Measurements from ENCODE around the gene CDH12. TPM values are rescaled to one million over a fixed set of nuclear protein-coding genes. Genes with fewer than 3 reads are reported as not detected.

CDH12 gene
- total RNA-seq, 1 experiment from 2014 or later = not detected

- no peaks in the 10 kb centered on the region for H3K9me3 ChIP-seq (replicated peaks)
- H3K27me3 ChIP-seq (replicated peaks) = no peaks in the 10 kb centered on the region
- H3K36me3 ChIP-seq = no peaks in the 10 kb centered on the region
- H3K4me3 ChIP-seq = no peak overlapping the region
- H3K27ac ChIP-seq = no peak overlapping the region
- H3K4me1 ChIP-seq (replicated peaks) = no peaks in the 10 kb centered on the region
- DNase-seq (ENCODE audit: low read depth in 1 of 2, low spot score in 2 of 2) = no peak
Observed at GRCh38 chr5:21910731-21911130, 942.4 kb downstream of the CDH12 start.

GRCh38 chr5:21895766-21896350 lies 957.3 kb downstream of the CDH12 start:
- no peaks in the 10 kb centered on the region for H3K9me3 ChIP-seq (replicated peaks)
- no peaks in the 10 kb centered on the region for H3K36me3 ChIP-seq
- H3K4me1 ChIP-seq (replicated peaks) = no peaks in the 10 kb centered on the region
- no peak for DNase-seq (ENCODE audit: low read depth in 1 of 2, low spot score in 2 of 2)
- H3K27me3 ChIP-seq (replicated peaks) = no peaks in the 10 kb centered on the region
- H3K4me3 ChIP-seq = no peak overlapping the region
- no peak overlapping the region for H3K27ac ChIP-seq

- no peaks in the 10 kb centered on the region for H3K9me3 ChIP-seq (replicated peaks)
- no peaks in the 10 kb centered on the region for H3K4me1 ChIP-seq (replicated peaks)
- DNase-seq (ENCODE audit: low read depth in 1 of 2, low spot score in 2 of 2) = no peak
- H3K36me3 ChIP-seq = no peaks in the 10 kb centered on the region
- no peaks in the 10 kb centered on the region for H3K27me3 ChIP-seq (replicated peaks)
- H3K27ac ChIP-seq = no peak overlapping the region
- H3K4me3 ChIP-seq = no peak overlapping the region
Observed at GRCh38 chr5:21893161-21893560, 960.0 kb downstream of the CDH12 start.

GRCh38 chr5:21889581-21889980 lies 963.6 kb downstream of the CDH12 start:
- Histone ChIP-seq H3K27me3 (replicated peaks) (no peaks in the 10 kb centered on the region), H3K9me3 (replicated peaks) (no peaks in the 10 kb centered on the region), H3K4me1 (replicated peaks) (no peaks in the 10 kb centered on the region), H3K4me3 (no peak overlapping the region), H3K36me3 (no peaks in the 10 kb centered on the region), H3K27ac (no peak overlapping the region)
- DNase-seq (ENCODE audit: low read depth in 1 of 2, low spot score in 2 of 2) = no peak

GRCh38 chr5:21882074-21882745 lies 970.9 kb downstream of the CDH12 start:
- Histone ChIP-seq H3K4me3 (no peak overlapping the region), H3K4me1 (replicated peaks) (no peaks in the 10 kb centered on the region), H3K27me3 (replicated peaks) (no peaks in the 10 kb centered on the region), H3K27ac (no peak overlapping the region), H3K9me3 (replicated peaks) (no peaks in the 10 kb centered on the region), H3K36me3 (no peaks in the 10 kb centered on the region)
- no peak for DNase-seq (ENCODE audit: low read depth in 1 of 2, low spot score in 2 of 2)

GRCh38 chr5:21880164-21880563 lies 973.0 kb downstream of the CDH12 start:
- H3K27me3 ChIP-seq (replicated peaks) = no peaks in the 10 kb centered on the region
- H3K27ac ChIP-seq = no peak overlapping the region
- no peaks in the 10 kb centered on the region for H3K36me3 ChIP-seq
- DNase-seq (ENCODE audit: low read depth in 1 of 2, low spot score in 2 of 2) = no peak
- H3K4me3 ChIP-seq = no peak overlapping the region
- no peaks in the 10 kb centered on the region for H3K4me1 ChIP-seq (replicated peaks)
- H3K9me3 ChIP-seq (replicated peaks) = no peaks in the 10 kb centered on the region

- H3K4me1 ChIP-seq (replicated peaks) = no peaks in the 10 kb centered on the region
- DNase-seq (ENCODE audit: low read depth in 1 of 2, low spot score in 2 of 2) = no peak
- H3K27ac ChIP-seq = no peak overlapping the region
- H3K27me3 ChIP-seq (replicated peaks) = 0 out of 2 replicates have a peak, but pooled peaks cover 3% of the 10 kb centered on the region
- H3K36me3 ChIP-seq = no peaks in the 10 kb centered on the region
- H3K4me3 ChIP-seq = no peak overlapping the region
- no peaks in the 10 kb centered on the region for H3K9me3 ChIP-seq (replicated peaks)
Observed at GRCh38 chr5:21862986-21863385, 990.2 kb downstream of the CDH12 start.

GRCh38 chr5:21858441-21858840 lies 994.7 kb downstream of the CDH12 start:
- Histone ChIP-seq H3K9me3 (replicated peaks) (no peaks in the 10 kb centered on the region), H3K36me3 (no peaks in the 10 kb centered on the region), H3K27ac (no peak overlapping the region), H3K4me1 (replicated peaks) (no peaks in the 10 kb centered on the region), H3K27me3 (replicated peaks) (0 out of 2 replicates have a peak, but pooled peaks cover 3% of the 10 kb centered on the region), H3K4me3 (no peak overlapping the region)
- no peak for DNase-seq (ENCODE audit: low read depth in 1 of 2, low spot score in 2 of 2)

GRCh38 chr5:21856987-21857386 lies 996.2 kb downstream of the CDH12 start:
- Histone ChIP-seq H3K4me3 (no peak overlapping the region), H3K9me3 (replicated peaks) (no peaks in the 10 kb centered on the region), H3K36me3 (no peaks in the 10 kb centered on the region), H3K27me3 (replicated peaks) (0 out of 2 replicates have a peak, but pooled peaks cover 1% of the 10 kb centered on the region), H3K4me1 (replicated peaks) (no peaks in the 10 kb centered on the region), H3K27ac (no peak overlapping the region)
- DNase-seq (ENCODE audit: low read depth in 1 of 2, low spot score in 2 of 2) = no peak

GRCh38 chr5:21847300-21847699 lies 1005.8 kb downstream of the CDH12 start:
- Histone ChIP-seq H3K27ac (no peak overlapping the region), H3K27me3 (replicated peaks) (no peaks in the 10 kb centered on the region), H3K9me3 (replicated peaks) (no peaks in the 10 kb centered on the region), H3K4me3 (no peak overlapping the region), H3K4me1 (replicated peaks) (no peaks in the 10 kb centered on the region), H3K36me3 (no peaks in the 10 kb centered on the region)
- DNase-seq (ENCODE audit: low read depth in 1 of 2, low spot score in 2 of 2) = no peak

- Histone ChIP-seq H3K36me3 (no peaks in the 10 kb centered on the region), H3K27me3 (replicated peaks) (no peaks in the 10 kb centered on the region), H3K27ac (no peak overlapping the region), H3K9me3 (replicated peaks) (no peaks in the 10 kb centered on the region), H3K4me1 (replicated peaks) (no peaks in the 10 kb centered on the region), H3K4me3 (no peak overlapping the region)
- DNase-seq (ENCODE audit: low read depth in 1 of 2, low spot score in 2 of 2) = no peak
Observed at GRCh38 chr5:21844960-21845359, 1008.2 kb downstream of the CDH12 start.

- Histone ChIP-seq H3K27ac (no peak overlapping the region), H3K9me3 (replicated peaks) (no peaks in the 10 kb centered on the region), H3K27me3 (replicated peaks) (no peaks in the 10 kb centered on the region), H3K36me3 (no peaks in the 10 kb centered on the region), H3K4me3 (no peak overlapping the region), H3K4me1 (replicated peaks) (no peaks in the 10 kb centered on the region)
- no peak for DNase-seq (ENCODE audit: low read depth in 1 of 2, low spot score in 2 of 2)
Observed at GRCh38 chr5:21834863-21835262, 1018.3 kb downstream of the CDH12 start.

GRCh38 chr5:21831145-21831787 lies 1021.9 kb downstream of the CDH12 start:
- Histone ChIP-seq H3K9me3 (replicated peaks) (no peaks in the 10 kb centered on the region), H3K36me3 (no peaks in the 10 kb centered on the region), H3K4me1 (replicated peaks) (no peaks in the 10 kb centered on the region), H3K27ac (no peak overlapping the region), H3K4me3 (no peak overlapping the region), H3K27me3 (replicated peaks) (no peaks in the 10 kb centered on the region)
- no peak for DNase-seq (ENCODE audit: low read depth in 1 of 2, low spot score in 2 of 2)

- H3K27me3 ChIP-seq (replicated peaks) = no peaks in the 10 kb centered on the region
- no peaks in the 10 kb centered on the region for H3K4me1 ChIP-seq (replicated peaks)
- no peaks in the 10 kb centered on the region for H3K36me3 ChIP-seq
- no peaks in the 10 kb centered on the region for H3K9me3 ChIP-seq (replicated peaks)
- no peak overlapping the region for H3K4me3 ChIP-seq
- no peak overlapping the region for H3K27ac ChIP-seq
- DNase-seq (ENCODE audit: low read depth in 1 of 2, low spot score in 2 of 2) = no peak
Observed at GRCh38 chr5:21826884-21827283, 1026.3 kb downstream of the CDH12 start.
